Stomach (tissue), 4 donors: Measurements from ENCODE around the gene VSIG10L2.

Experiments used
- CTCF ChIP-seq, 7 experiments: fragments of 450-650 bp in 4 of 7; fragments of 200-600 bp in 3 of 7; sonication (generic) in 3 of 7; IDR thresholded peaks; one replicate each; pipeline ENCODE4 v1.5.1; 2016 to 2019; ENCODE audit warnings: antibody characterized with exemption in 7 of 7, control low read depth in 2 of 7, mild to moderate bottlenecking in 1 of 7
- POLR2A ChIP-seq, 4 donors: fragments of 450-650 bp; IDR thresholded peaks; one replicate each; pipeline ENCODE4 v1.6.1; 2016; ENCODE audit warnings: antibody characterized with exemption in 4 of 4, control low read depth in 2 of 4, mild to moderate bottlenecking in 1 of 4, moderate library complexity in 1 of 4
- POLR2AphosphoS5 ChIP-seq, 3 donors: sonication (generic); formaldehyde crosslinking; IDR thresholded peaks; one replicate each; pipeline ENCODE4 v1.6.1; 2016; ENCODE audit warnings: antibody characterized with exemption in 3 of 3

GRCh38 chr11:125949271-125950177 lies 3.7 kb downstream of the VSIG10L2 start:
- TF ChIP-seq CTCF (IDR thresholded peaks at IDR 0.05) (no peak), POLR2AphosphoS5 (IDR thresholded peaks at IDR 0.05) (no peak), POLR2A (IDR thresholded peaks at IDR 0.05) (no peak)
